ENCODE data around the gene C19orf25. TPM values are rescaled to one million over a fixed set of nuclear protein-coding genes. Genes with fewer than 3 reads are reported as not detected.

The C19orf25 gene
- total and polyA plus RNA-seq, 2 donors (not counting 1 experiment from before 2014, with no cell fraction given) = 11.2 to 24.8 TPM

- Histone ChIP-seq H3K36me3 (ENCODE audit: control insufficient read depth, insufficient read depth, low read length) (peaks cover 42% of the 10 kb centered on the region), H3K27ac (ENCODE audit: insufficient read depth, low read length) (no peak overlapping the region), H2AFZ (ENCODE audit: low read length) (no peak overlapping the region), H3K9me3 (ENCODE audit: control insufficient read depth, insufficient read depth, low read depth, low read length) (no peaks in the 10 kb centered on the region), H3K4me3 (replicated peaks in 1 of 4; ENCODE audit: control extremely low read depth in 1 of 4, insufficient read depth in 1 of 4, low read depth in 3 of 4, low read length in 4 of 4) (no peak overlapping the region), H3K4me2 (ENCODE audit: extremely low read depth, insufficient read depth, low read length) (no peak overlapping the region), H3K79me2 (ENCODE audit: control insufficient read depth, insufficient read depth, low read length) (peaks cover 9% of the 10 kb centered on the region), H3K27me3 (ENCODE audit: control insufficient read depth, insufficient read depth, low read length) (no peaks in the 10 kb centered on the region), H3K4me1 (ENCODE audit: control insufficient read depth, extremely low read depth, insufficient read depth, low read length) (no peaks in the 10 kb centered on the region), H3K9ac (ENCODE audit: insufficient read depth, low read length) (no peak overlapping the region), H4K20me1 (ENCODE audit: control insufficient read depth, extremely low read depth, insufficient read depth, low read length) (no peaks in the 10 kb centered on the region)
- no peak for DNase-seq (ENCODE audit: low read depth in 2 of 2)
- TF ChIP-seq CTCF (conservative IDR thresholded peaks at IDR 0.05 in 1 of 2, IDR thresholded peaks at IDR 0.05 in 1 of 2; ENCODE audit: low read depth in 1 of 2, low read length in 2 of 2) (no peak), EZH2 (IDR thresholded peaks at IDR 0.05; ENCODE audit: low read length, missing control alignments) (no peak)
These were observed 49.3 kb downstream of the C19orf25 start for GRCh38 chr19:1429750-1430149.

GRCh38 chr19:1428738-1429391, 50.1 kb downstream of the C19orf25 start:
- TF ChIP-seq CTCF (conservative IDR thresholded peaks at IDR 0.05 in 1 of 2, IDR thresholded peaks at IDR 0.05 in 1 of 2; ENCODE audit: low read depth in 1 of 2, low read length in 2 of 2) (no peak), EZH2 (IDR thresholded peaks at IDR 0.05; ENCODE audit: low read length, missing control alignments) (no peak)
- H3K4me3 ChIP-seq (replicated peaks in 1 of 4; ENCODE audit: control extremely low read depth in 1 of 4, insufficient read depth in 1 of 4, low read depth in 3 of 4, low read length in 4 of 4) = no peak overlapping the region
- H3K27me3 ChIP-seq (ENCODE audit: control insufficient read depth, insufficient read depth, low read length) = no peaks in the 10 kb centered on the region
- peaks cover 13% of the 10 kb centered on the region for H3K79me2 ChIP-seq (ENCODE audit: control insufficient read depth, insufficient read depth, low read length)
- DNase-seq (ENCODE audit: low read depth in 2 of 2) = no peak
- no peaks in the 10 kb centered on the region for H4K20me1 ChIP-seq (ENCODE audit: control insufficient read depth, extremely low read depth, insufficient read depth, low read length)
- no peak overlapping the region for H3K4me2 ChIP-seq (ENCODE audit: extremely low read depth, insufficient read depth, low read length)
- H3K9ac ChIP-seq (ENCODE audit: insufficient read depth, low read length) = no peak overlapping the region
- H3K4me1 ChIP-seq (ENCODE audit: control insufficient read depth, extremely low read depth, insufficient read depth, low read length) = no peaks in the 10 kb centered on the region
- no peaks in the 10 kb centered on the region for H3K9me3 ChIP-seq (ENCODE audit: control insufficient read depth, insufficient read depth, low read depth, low read length)
- no peak overlapping the region for H2AFZ ChIP-seq (ENCODE audit: low read length)
- peaks cover 43% of the 10 kb centered on the region for H3K36me3 ChIP-seq (ENCODE audit: control insufficient read depth, insufficient read depth, low read length)
- H3K27ac ChIP-seq (ENCODE audit: insufficient read depth, low read length) = no peak overlapping the region

GRCh38 chr19:1427221-1427920, 51.6 kb downstream of the C19orf25 start:
- Histone ChIP-seq H2AFZ (ENCODE audit: low read length) (no peak overlapping the region), H3K27me3 (ENCODE audit: control insufficient read depth, insufficient read depth, low read length) (no peaks in the 10 kb centered on the region), H4K20me1 (ENCODE audit: control insufficient read depth, extremely low read depth, insufficient read depth, low read length) (no peaks in the 10 kb centered on the region), H3K4me3 (replicated peaks in 1 of 4; ENCODE audit: control extremely low read depth in 1 of 4, insufficient read depth in 1 of 4, low read depth in 3 of 4, low read length in 4 of 4) (no peak overlapping the region), H3K9ac (ENCODE audit: insufficient read depth, low read length) (no peak overlapping the region), H3K27ac (ENCODE audit: insufficient read depth, low read length) (no peak overlapping the region), H3K36me3 (ENCODE audit: control insufficient read depth, insufficient read depth, low read length) (peaks cover 43% of the 10 kb centered on the region), H3K79me2 (ENCODE audit: control insufficient read depth, insufficient read depth, low read length) (peaks cover 23% of the 10 kb centered on the region), H3K4me1 (ENCODE audit: control insufficient read depth, extremely low read depth, insufficient read depth, low read length) (no peaks in the 10 kb centered on the region), H3K9me3 (ENCODE audit: control insufficient read depth, insufficient read depth, low read depth, low read length) (no peaks in the 10 kb centered on the region), H3K4me2 (ENCODE audit: extremely low read depth, insufficient read depth, low read length) (no peak overlapping the region)
- no peak for TF ChIP-seq EZH2 (IDR thresholded peaks at IDR 0.05; ENCODE audit: low read length, missing control alignments)
- no peak for DNase-seq (ENCODE audit: low read depth in 2 of 2)
